A549 (cell line): ENCODE measurements around the gene BMP3. TPM values are rescaled to one million over a fixed set of nuclear protein-coding genes. Genes with fewer than 3 reads are reported as not detected.

ENCODE experiments used
- ATAC-seq, 2 experiments: fragments of 200-7000 bp in 1 of 2; fragments of >200 bp in 1 of 2; cut with Nextera tagmentation in 1 of 2; cut with Tn5 transposase in 1 of 2; 3 replicates each; pipeline versions ENCODE4 v1.8.0 to v1.9.1; 2018 to 2020; ENCODE audit warnings: mild to moderate bottlenecking in 1 of 2, moderate library complexity in 1 of 2
- CTCF ChIA-PET: fragments of 300-600 bp; sonication (Branson Sonifier 250); formaldehyde crosslinking; extraction: SDS; loops from one replicate; lab custom pipeline; 2021; ENCODE audit warnings: antibody characterized with exemption, inconsistent platforms; lab: Yijun Ruan, JAX
- POLR2A ChIA-PET: fragments of 350-600 bp; formaldehyde crosslinking; extraction: SDS; loops from one replicate; lab custom pipeline; 2021; ENCODE audit warnings: antibody characterized with exemption, inconsistent platforms; lab: Yijun Ruan, JAX
- DNase-seq, 2 experiments: peaks; one replicate each; pipeline versions ENCODE4 v3.0.0 to v3.0.0-alpha.2; 2011 to 2016; ENCODE audit warnings: low read depth in 1 of 2, low spot score in 1 of 2
- FAIRE-seq: peaks from 2 replicates; lab custom pipeline; 2011; peaks lifted over from hg19 to GRCh38; lab: Jason Lieb, UNC
- H3K27ac ChIP-seq, 2 experiments: fragments of >200 bp; sonication (Bioruptor Twin); formaldehyde crosslinking; 3 replicates each; pipeline ENCODE4 v1.5.1; 2016 to 2017
- H3K4me1 ChIP-seq: fragments of >200 bp; sonication (Bioruptor Twin); formaldehyde crosslinking; 3 replicates; pipeline ENCODE4 v1.6.1; 2016
- H3K4me2 ChIP-seq: fragments of >200 bp; sonication (Bioruptor Twin); formaldehyde crosslinking; 3 replicates; pipeline ENCODE4 v1.6.1; 2016
- H3K4me3 ChIP-seq: fragments of >200 bp; sonication (Bioruptor Twin); formaldehyde crosslinking; 3 replicates; pipeline ENCODE4 v1.5.1; 2016
- H3K9me3 ChIP-seq: fragments of >200 bp; sonication (Bioruptor Twin); formaldehyde crosslinking; 3 replicates; pipeline ENCODE4 v1.6.1; 2016
- CHD4 ChIP-seq: fragments of 200-600 bp; sonication (generic); IDR thresholded peaks from 2 replicates; pipeline ENCODE4 v1.6.1; 2016; ENCODE audit warnings: antibody characterized with exemption, mild to moderate bottlenecking, borderline replicate concordance
- EHF ChIP-seq: fragments of 250-450 bp; sonication (Bioruptor Pico); IDR thresholded peaks from 2 replicates; pipeline ENCODE4 v1.5.0; 2020; ENCODE audit warnings: mild to moderate bottlenecking
- FOSB ChIP-seq: fragments of 250-450 bp; sonication (Bioruptor Pico); IDR thresholded peaks from 2 replicates; pipeline ENCODE4 v1.5.0; 2020; ENCODE audit warnings: mild to moderate bottlenecking, moderate library complexity
- HEYL ChIP-seq: fragments of 250-450 bp; sonication (Bioruptor Pico); IDR thresholded peaks from 2 replicates; pipeline ENCODE4 v1.8.0; 2021; ENCODE audit warnings: mild to moderate bottlenecking, moderate library complexity
- HOXB13 ChIP-seq: fragments of 250-450 bp; sonication (Bioruptor Pico); IDR thresholded peaks from 2 replicates; pipeline ENCODE4 v1.5.0; 2020; ENCODE audit warnings: low read depth, mild to moderate bottlenecking, moderate library complexity
- KDM1A ChIP-seq: fragments of 200-600 bp; sonication (generic); IDR thresholded peaks from 2 replicates; pipeline ENCODE4 v1.6.1; 2016; ENCODE audit warnings: low read depth, mild to moderate bottlenecking
- MAFK ChIP-seq: fragments of 450-650 bp; IDR thresholded peaks from 2 replicates; pipeline ENCODE4 v1.6.1; 2014; ENCODE audit not compliant: partially characterized antibody
- MYC ChIP-seq: IDR thresholded peaks from 2 replicates; pipeline ENCODE4 v1.6.1; 2012; ENCODE audit warnings: mild to moderate bottlenecking, inconsistent platforms, low read length, improper control_type of control experiment, borderline replicate concordance
- NR3C1 ChIP-seq: fragments of >200 bp; sonication (Bioruptor Twin); formaldehyde crosslinking; IDR thresholded peaks from 3 replicates; pipeline ENCODE4 v1.6.1; 2017
- POLR2A ChIP-seq: IDR thresholded peaks from 2 replicates; pipeline ENCODE4 v1.6.1; 2012; ENCODE audit warnings: mild to moderate bottlenecking, low read length
- RARB ChIP-seq: fragments of 250-450 bp; sonication (Bioruptor Pico); IDR thresholded peaks from 2 replicates; pipeline ENCODE4 v1.8.0; 2021; ENCODE audit warnings: mild to moderate bottlenecking, moderate library complexity
- RCOR1 ChIP-seq: fragments of 150-350 bp; IDR thresholded peaks from 2 replicates; pipeline ENCODE4 v1.6.1; 2014; ENCODE audit warnings: antibody characterized with exemption, low read length, low read depth
- RNF2 ChIP-seq: fragments of 200-600 bp; sonication (generic); IDR thresholded peaks from 2 replicates; pipeline ENCODE4 v1.6.1; 2016; ENCODE audit warnings: low read depth, mild to moderate bottlenecking, antibody characterized with exemption, moderate library complexity, borderline replicate concordance
- TFCP2L1 ChIP-seq: fragments of 250-450 bp; sonication (Bioruptor Pico); IDR thresholded peaks from 2 replicates; pipeline ENCODE4 v1.5.0; 2021; ENCODE audit warnings: mild to moderate bottlenecking
- ZSCAN20 ChIP-seq: fragments of 250-450 bp; sonication (Bioruptor Pico); IDR thresholded peaks from 2 replicates; pipeline ENCODE4 v1.8.0; 2022; ENCODE audit warnings: mild to moderate bottlenecking, moderate library complexity
- WGBS: methylation state at CpG from one replicate; pipeline ENCODE4 v1.1.6; 2017; ENCODE audit errors: missing lambda C conversion rate; 5-methylcytosine and 5-hydroxymethylcytosine counted together
- polyA plus RNA-seq, 4 experiments: library from polyadenylated mRNA; depleted of rRNA in 3 of 4; stranded (reverse); fragments of >200 nt; fragmentation: RNase III in 1 of 4; extraction: RNeasy Plus Mini Kit Qiagen cat#74134 plus additional on column Dnase treatment in 1 of 4; gene quantifications; 2 replicates in 3 of 4; 3 replicates in 1 of 4; pipeline ENCODE4 v1.2.3, GENCODE V29; 2011 to 2017
- TF ChIP-seq, protein P1 (sequence below): IDR thresholded peaks from 2 replicates; pipeline ENCODE4 v1.6.1; 2012
- TF ChIP-seq, protein P2 (sequence below): fragments of 200-600 bp; sonication (generic); IDR thresholded peaks from 2 replicates; pipeline ENCODE4 v1.6.1; 2016; ENCODE audit warnings: antibody characterized with exemption, mild to moderate bottlenecking, moderate library complexity
- TF ChIP-seq, protein P3 (sequence below): fragments of 450-650 bp; IDR thresholded peaks from 2 replicates; pipeline ENCODE4 v1.6.1; 2014; ENCODE audit warnings: antibody characterized with exemption
- TF ChIP-seq, protein P4 (sequence below): fragments of 250-450 bp; sonication (Bioruptor Pico); IDR thresholded peaks from 2 replicates; pipeline ENCODE4 v1.5.0; 2020; ENCODE audit warnings: low read depth, mild to moderate bottlenecking, moderate library complexity
- TF ChIP-seq, protein P5 (sequence below): fragments of >200 bp; sonication (Bioruptor Twin); formaldehyde crosslinking; IDR thresholded peaks from 3 replicates; pipeline ENCODE4 v1.6.1; 2016
- TF ChIP-seq, protein P6 (sequence below): fragments of >200 bp; sonication (Bioruptor Twin); formaldehyde crosslinking; IDR thresholded peaks from 2 replicates; pipeline ENCODE4 v1.6.1; 2016

The BMP3 gene
- polyA plus RNA-seq, 2 of the 4 experiments (the other 2 are of a cell fraction): not detected

DNA sequence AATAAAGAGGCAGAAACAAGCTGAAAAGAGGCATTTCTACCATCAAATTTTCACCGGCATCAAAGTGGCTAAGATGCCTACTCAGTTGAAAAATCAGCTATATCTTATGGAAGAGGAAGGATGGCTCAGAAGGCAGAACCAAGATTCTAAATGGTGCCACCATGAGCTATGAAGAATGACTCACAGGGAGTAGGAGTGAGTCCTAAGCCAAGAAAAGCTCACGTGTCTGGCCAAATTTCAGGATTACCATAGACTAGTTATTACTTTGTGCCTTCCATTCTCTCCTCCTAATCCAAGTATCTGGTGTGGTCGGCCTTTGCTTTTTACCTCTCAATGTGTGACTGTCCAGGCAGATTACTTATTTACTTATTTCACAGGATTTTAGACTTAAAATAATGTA lies 54.8 kb downstream of the BMP3 start (continued):
- TF ChIP-seq CHD4 (no peak), RNF2 (no peak), FOSB (no peak), RARB (no peak)
- TF ChIP-seq, protein P1, sequence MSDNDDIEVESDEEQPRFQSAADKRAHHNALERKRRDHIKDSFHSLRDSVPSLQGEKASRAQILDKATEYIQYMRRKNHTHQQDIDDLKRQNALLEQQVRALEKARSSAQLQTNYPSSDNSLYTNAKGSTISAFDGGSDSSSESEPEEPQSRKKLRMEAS: no peak

DNA sequence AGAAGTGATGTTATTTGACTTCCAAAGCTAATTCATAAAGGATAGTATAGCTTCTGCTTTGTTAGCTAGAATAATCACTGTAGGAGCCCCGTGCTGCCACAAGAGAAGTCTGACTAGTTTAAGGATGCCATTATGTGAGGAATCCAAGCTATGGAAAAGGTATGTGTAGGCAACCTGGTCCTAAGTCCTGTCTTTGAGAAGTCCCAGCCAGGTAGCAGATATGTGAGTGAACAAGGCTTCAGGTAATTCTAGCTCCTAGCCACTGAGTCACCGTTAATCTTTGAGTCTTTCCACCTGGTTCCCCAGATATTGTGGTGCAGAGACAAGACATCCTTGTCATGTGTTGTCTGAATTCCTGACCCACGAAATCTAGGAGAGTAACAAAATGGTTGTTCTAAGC lies 55.5 kb downstream of the BMP3 start:
- H3K4me3 ChIP-seq: no peak overlapping the region
- FAIRE-seq (no peak), ATAC-seq (no peak), DNase-seq (no peak)
- ChIA-PET CTCF (interaction anchor here (3.2 kb wide), 1 partner anchor 16 kb away, joined by 9 read pairs; no protein-coding TSS in a partner anchor), POLR2A (no interaction called here)
- H3K27ac ChIP-seq: no peak overlapping the region
- H3K9me3 ChIP-seq: no peaks in the 10 kb centered on the region
- no peak overlapping the region for H3K4me2 ChIP-seq
- TF ChIP-seq, protein P2, sequence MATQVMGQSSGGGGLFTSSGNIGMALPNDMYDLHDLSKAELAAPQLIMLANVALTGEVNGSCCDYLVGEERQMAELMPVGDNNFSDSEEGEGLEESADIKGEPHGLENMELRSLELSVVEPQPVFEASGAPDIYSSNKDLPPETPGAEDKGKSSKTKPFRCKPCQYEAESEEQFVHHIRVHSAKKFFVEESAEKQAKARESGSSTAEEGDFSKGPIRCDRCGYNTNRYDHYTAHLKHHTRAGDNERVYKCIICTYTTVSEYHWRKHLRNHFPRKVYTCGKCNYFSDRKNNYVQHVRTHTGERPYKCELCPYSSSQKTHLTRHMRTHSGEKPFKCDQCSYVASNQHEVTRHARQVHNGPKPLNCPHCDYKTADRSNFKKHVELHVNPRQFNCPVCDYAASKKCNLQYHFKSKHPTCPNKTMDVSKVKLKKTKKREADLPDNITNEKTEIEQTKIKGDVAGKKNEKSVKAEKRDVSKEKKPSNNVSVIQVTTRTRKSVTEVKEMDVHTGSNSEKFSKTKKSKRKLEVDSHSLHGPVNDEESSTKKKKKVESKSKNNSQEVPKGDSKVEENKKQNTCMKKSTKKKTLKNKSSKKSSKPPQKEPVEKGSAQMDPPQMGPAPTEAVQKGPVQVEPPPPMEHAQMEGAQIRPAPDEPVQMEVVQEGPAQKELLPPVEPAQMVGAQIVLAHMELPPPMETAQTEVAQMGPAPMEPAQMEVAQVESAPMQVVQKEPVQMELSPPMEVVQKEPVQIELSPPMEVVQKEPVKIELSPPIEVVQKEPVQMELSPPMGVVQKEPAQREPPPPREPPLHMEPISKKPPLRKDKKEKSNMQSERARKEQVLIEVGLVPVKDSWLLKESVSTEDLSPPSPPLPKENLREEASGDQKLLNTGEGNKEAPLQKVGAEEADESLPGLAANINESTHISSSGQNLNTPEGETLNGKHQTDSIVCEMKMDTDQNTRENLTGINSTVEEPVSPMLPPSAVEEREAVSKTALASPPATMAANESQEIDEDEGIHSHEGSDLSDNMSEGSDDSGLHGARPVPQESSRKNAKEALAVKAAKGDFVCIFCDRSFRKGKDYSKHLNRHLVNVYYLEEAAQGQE: no peak
- TF ChIP-seq, protein P3, sequence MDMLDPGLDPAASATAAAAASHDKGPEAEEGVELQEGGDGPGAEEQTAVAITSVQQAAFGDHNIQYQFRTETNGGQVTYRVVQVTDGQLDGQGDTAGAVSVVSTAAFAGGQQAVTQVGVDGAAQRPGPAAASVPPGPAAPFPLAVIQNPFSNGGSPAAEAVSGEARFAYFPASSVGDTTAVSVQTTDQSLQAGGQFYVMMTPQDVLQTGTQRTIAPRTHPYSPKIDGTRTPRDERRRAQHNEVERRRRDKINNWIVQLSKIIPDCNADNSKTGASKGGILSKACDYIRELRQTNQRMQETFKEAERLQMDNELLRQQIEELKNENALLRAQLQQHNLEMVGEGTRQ: no peak
- TF ChIP-seq, protein P4, sequence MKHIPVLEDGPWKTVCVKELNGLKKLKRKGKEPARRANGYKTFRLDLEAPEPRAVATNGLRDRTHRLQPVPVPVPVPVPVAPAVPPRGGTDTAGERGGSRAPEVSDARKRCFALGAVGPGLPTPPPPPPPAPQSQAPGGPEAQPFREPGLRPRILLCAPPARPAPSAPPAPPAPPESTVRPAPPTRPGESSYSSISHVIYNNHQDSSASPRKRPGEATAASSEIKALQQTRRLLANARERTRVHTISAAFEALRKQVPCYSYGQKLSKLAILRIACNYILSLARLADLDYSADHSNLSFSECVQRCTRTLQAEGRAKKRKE: no peak
- no peak for TF ChIP-seq POLR2A
- TF ChIP-seq, protein P1: no peak
- no peak for TF ChIP-seq FOSB
- TF ChIP-seq, protein P5, sequence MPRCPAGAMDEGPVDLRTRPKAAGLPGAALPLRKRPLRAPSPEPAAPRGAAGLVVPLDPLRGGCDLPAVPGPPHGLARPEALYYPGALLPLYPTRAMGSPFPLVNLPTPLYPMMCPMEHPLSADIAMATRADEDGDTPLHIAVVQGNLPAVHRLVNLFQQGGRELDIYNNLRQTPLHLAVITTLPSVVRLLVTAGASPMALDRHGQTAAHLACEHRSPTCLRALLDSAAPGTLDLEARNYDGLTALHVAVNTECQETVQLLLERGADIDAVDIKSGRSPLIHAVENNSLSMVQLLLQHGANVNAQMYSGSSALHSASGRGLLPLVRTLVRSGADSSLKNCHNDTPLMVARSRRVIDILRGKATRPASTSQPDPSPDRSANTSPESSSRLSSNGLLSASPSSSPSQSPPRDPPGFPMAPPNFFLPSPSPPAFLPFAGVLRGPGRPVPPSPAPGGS: no peak
- TF ChIP-seq, protein P6, sequence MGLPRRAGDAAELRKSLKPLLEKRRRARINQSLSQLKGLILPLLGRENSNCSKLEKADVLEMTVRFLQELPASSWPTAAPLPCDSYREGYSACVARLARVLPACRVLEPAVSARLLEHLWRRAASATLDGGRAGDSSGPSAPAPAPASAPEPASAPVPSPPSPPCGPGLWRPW: no peak
- no peak for TF ChIP-seq HOXB13 (CRISPR knock-in tag)
- no peak for TF ChIP-seq MAFK
- no peak for TF ChIP-seq RCOR1
- no peak for TF ChIP-seq EHF (CRISPR knock-in tag)
- no peak for TF ChIP-seq HEYL (CRISPR knock-in tag)
- no peaks in the 10 kb centered on the region for H3K4me1 ChIP-seq
- WGBS: 51% methylated on average over 3 of the region's 3 CpGs

DNA sequence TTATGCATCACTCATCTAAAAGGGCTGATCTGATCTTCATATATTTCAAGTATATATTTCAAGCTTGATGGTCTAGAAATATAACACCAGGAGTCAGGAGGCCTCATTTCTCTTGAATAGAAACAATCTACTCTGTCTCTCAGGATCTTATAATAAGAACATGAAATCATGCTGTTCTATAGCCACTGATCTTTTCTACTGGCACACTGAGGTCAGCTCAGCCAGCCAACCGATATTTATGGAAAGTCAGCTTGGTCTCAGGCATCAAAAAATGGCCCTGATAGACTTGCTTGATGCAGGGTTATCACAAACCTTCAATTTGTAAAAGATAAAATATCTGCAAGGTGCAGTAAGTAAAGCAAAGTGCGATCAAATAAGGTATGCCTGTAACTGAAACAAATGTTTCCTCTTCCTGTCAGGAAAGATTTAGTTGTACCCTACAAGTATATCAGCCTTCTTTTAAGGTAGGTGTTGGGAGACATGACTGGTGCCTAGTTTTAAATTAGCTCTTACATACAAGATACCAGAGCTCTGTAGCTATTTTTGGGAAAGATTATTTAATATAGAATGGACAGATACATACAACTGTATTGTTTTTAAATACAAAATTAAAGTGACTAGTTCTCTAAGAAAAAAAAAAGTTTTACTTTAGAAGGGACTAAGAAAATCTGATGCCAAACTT lies 63.4 kb downstream of the BMP3 start:
- H3K9me3 ChIP-seq: no peaks in the 10 kb centered on the region
- no peak overlapping the region for H3K27ac ChIP-seq
- CTCF ChIA-PET: interaction anchor here (1.4 kb wide), 1 partner anchor 24 kb away, joined by 3 read pairs; no protein-coding TSS in a partner anchor
- TF ChIP-seq, protein P2: no peak
- no peak for TF ChIP-seq KDM1A
- no peak for TF ChIP-seq MYC
- TF ChIP-seq, protein P6: no peak
- TF ChIP-seq NR3C1: no peak
- no peak for TF ChIP-seq RNF2
- no peak for TF ChIP-seq ZSCAN20 (CRISPR knock-in tag)
- TF ChIP-seq TFCP2L1 (CRISPR knock-in tag): no peak
- TF ChIP-seq HOXB13 (CRISPR knock-in tag): no peak
- DNase-seq (no peak), ATAC-seq (no peak), FAIRE-seq (no peak)
- no peaks in the 10 kb centered on the region for H3K4me1 ChIP-seq
- POLR2A ChIA-PET: no interaction called here
- no peak overlapping the region for H3K4me3 ChIP-seq
- WGBS: 67% methylated on average over 2 of the region's 2 CpGs
- no peak overlapping the region for H3K4me2 ChIP-seq
